ENCODE measurements around the gene PGAM5. TPM values are rescaled to one million over a fixed set of nuclear protein-coding genes. Genes with fewer than 3 reads are reported as not detected.

Gene PGAM5
- total and polyA plus RNA-seq, 2 of the 4 experiments (the other 2 are of a cell fraction), result 25.2 to 37.8 TPM

DNA sequence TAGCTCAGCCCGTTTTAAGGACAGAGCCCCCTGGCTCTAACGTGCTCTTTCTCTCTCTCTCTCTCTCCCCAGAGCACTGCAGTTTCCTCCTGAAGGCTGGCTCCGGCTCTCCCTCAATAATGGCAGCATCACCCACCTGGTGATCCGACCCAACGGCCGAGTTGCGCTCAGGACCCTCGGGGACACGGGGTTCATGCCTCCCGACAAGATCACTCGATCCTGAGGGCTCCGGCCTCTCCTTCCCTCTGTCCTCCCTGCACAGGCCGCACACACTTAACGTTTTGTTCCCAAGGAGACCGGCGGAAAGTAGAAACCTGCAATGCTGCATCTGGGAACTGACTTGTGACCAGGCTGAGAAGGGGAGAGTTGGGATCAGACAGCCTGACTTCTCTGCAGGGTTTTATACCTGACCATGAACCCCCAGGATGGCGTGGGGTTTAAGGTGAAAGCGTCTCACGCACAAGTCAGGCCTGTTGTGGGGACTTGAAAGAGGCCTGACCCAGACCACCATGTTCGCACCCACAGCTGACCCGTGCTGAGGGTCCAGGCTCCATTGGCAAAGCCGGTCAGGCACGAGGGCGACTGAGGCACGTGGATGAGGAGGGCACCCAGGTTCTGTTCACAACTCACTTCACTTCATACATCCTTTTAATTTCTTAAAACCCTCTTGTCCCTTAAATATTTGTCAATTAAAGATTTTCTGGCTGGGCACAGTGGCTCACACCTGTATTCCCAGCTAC is 10.1 kb downstream of the PGAM5 start:
- peaks cover 20 to 39% of the 10 kb centered on the region in 2 experiments for H3K79me1 ChIP-seq (ENCODE audit: low read depth in 1 of 2, low read length in 2 of 2)
- H3K4me3 ChIP-seq (ENCODE audit: insufficient read depth, low read depth, low read length), result no peak overlapping the region
- TSS peak; percentile 83 for BruUV-seq (replicated peaks)
- no peak overlapping the region for H2AFZ ChIP-seq (replicated peaks; ENCODE audit: low read length, poor library complexity)
- H2AK9ac ChIP-seq (replicated peaks; ENCODE audit: low read depth, low read length, poor library complexity), result no peak overlapping the region
- no peak overlapping the region for H3K9ac ChIP-seq (ENCODE audit: low read depth, low read length)
- H3K9me3 ChIP-seq (ENCODE audit: control insufficient read depth, insufficient read depth, low read length), result no peaks in the 10 kb centered on the region
- no peak overlapping the region for H3K4me2 ChIP-seq (ENCODE audit: low read depth, low read length)
- no peak overlapping the region for H2BK20ac ChIP-seq (ENCODE audit: low read depth, low read length)
- no peak overlapping the region for H2BK15ac ChIP-seq (ENCODE audit: low read depth, low read length)
- H3K4me1 ChIP-seq (ENCODE audit: control insufficient read depth, insufficient read depth, low read length), result no peaks in the 10 kb centered on the region
- WGBS, 2 experiments (ENCODE audit: extremely low coverage in 2 of 2, insufficient read length in 1 of 2), result 73% methylated on average over 2 of the region's 25 CpGs; no CpG with 5 or more reads in 1 of the 2 experiments
- in situ Hi-C loops (cut with MboI; ENCODE audit: low sequenced_read_pairs), result no loop called here
- intact Hi-C loops (cut with micrococcal nuclease), result no loop called here
- no peak for TF ChIP-seq FOS (IDR thresholded peaks at IDR 0.05; ENCODE audit: low read depth, low read length)
- TF ChIP-seq RCOR1 (IDR thresholded peaks at IDR 0.05; ENCODE audit: insufficient replicate concordance, low read length), result no peak
- TF ChIP-seq CHD1 (IDR thresholded peaks at IDR 0.05; ENCODE audit: low read depth, low read length), result no peak
- TF ChIP-seq, protein P1, sequence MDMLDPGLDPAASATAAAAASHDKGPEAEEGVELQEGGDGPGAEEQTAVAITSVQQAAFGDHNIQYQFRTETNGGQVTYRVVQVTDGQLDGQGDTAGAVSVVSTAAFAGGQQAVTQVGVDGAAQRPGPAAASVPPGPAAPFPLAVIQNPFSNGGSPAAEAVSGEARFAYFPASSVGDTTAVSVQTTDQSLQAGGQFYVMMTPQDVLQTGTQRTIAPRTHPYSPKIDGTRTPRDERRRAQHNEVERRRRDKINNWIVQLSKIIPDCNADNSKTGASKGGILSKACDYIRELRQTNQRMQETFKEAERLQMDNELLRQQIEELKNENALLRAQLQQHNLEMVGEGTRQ (IDR thresholded peaks at IDR 0.05; ENCODE audit: low read depth, low read length), result no peak
- no peak for TF ChIP-seq RAD21 (IDR thresholded peaks at IDR 0.05; ENCODE audit: low read length)
- TF ChIP-seq BHLHE40 (IDR thresholded peaks at IDR 0.05; ENCODE audit: low read depth, low read length), result no peak
- no peak for TF ChIP-seq MAFK (IDR thresholded peaks at IDR 0.05; ENCODE audit: low read depth, low read length)
- no peaks in the 10 kb centered on the region for H3K27me3 ChIP-seq (ENCODE audit: control insufficient read depth, insufficient read depth, low read length)
- H3K14ac ChIP-seq (replicated peaks; ENCODE audit: low read depth, low read length), result no peak overlapping the region
- H2AK5ac ChIP-seq (ENCODE audit: low read depth, low read length), result no peak overlapping the region
- H3K23ac ChIP-seq (ENCODE audit: low read depth, low read length), result no peak overlapping the region
- H3K4ac ChIP-seq (ENCODE audit: low read depth, low read length), result no peak overlapping the region
- peaks cover 30% of the 10 kb centered on the region for H4K20me1 ChIP-seq (ENCODE audit: insufficient read depth, low read length)
- no peaks in the 10 kb centered on the region for H3K9me1 ChIP-seq (ENCODE audit: insufficient read depth, low read length)
- peaks cover 62% of the 10 kb centered on the region for H3K36me3 ChIP-seq (ENCODE audit: control insufficient read depth, insufficient read depth, low read length)
- CTCF ChIA-PET, result no interaction called here
- no peak for DNase-seq
- no peak overlapping the region for H3K27ac ChIP-seq (ENCODE audit: insufficient read depth, low read length)
- ATAC-seq (ENCODE audit: low read depth), result no peak
- POLR2A ChIA-PET (ENCODE audit: unreplicated experiment), result no interaction called here
- dilution Hi-C loops (cut with HindIII; ENCODE audit: low sequenced_read_pairs, unreplicated experiment), result no loop called here
- H4K8ac ChIP-seq (ENCODE audit: low read depth in 2 of 2, low read length in 2 of 2), result no peak overlapping the region
- H3K56ac ChIP-seq (ENCODE audit: extremely low read depth, insufficient read depth, low read length), result no peak overlapping the region
- no peak overlapping the region for H4K91ac ChIP-seq (ENCODE audit: insufficient read depth, low read depth, low read length)
- no peak overlapping the region for H2BK120ac ChIP-seq (ENCODE audit: low read depth, low read length)
- H3K18ac ChIP-seq (ENCODE audit: low read depth, low read length), result no peak overlapping the region
- no peak overlapping the region for H2BK5ac ChIP-seq (ENCODE audit: low read depth, low read length, poor library complexity, severe bottlenecking)
- no peak overlapping the region for H4K5ac ChIP-seq (ENCODE audit: low read depth, low read length)
